ENCODE measurements around the gene TADA2A.
A peak's percentile ranks its signal among the peaks of the same experiment; 100 is the strongest.

TADA2A gene, protein sequence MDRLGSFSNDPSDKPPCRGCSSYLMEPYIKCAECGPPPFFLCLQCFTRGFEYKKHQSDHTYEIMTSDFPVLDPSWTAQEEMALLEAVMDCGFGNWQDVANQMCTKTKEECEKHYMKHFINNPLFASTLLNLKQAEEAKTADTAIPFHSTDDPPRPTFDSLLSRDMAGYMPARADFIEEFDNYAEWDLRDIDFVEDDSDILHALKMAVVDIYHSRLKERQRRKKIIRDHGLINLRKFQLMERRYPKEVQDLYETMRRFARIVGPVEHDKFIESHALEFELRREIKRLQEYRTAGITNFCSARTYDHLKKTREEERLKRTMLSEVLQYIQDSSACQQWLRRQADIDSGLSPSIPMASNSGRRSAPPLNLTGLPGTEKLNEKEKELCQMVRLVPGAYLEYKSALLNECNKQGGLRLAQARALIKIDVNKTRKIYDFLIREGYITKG

DNA sequence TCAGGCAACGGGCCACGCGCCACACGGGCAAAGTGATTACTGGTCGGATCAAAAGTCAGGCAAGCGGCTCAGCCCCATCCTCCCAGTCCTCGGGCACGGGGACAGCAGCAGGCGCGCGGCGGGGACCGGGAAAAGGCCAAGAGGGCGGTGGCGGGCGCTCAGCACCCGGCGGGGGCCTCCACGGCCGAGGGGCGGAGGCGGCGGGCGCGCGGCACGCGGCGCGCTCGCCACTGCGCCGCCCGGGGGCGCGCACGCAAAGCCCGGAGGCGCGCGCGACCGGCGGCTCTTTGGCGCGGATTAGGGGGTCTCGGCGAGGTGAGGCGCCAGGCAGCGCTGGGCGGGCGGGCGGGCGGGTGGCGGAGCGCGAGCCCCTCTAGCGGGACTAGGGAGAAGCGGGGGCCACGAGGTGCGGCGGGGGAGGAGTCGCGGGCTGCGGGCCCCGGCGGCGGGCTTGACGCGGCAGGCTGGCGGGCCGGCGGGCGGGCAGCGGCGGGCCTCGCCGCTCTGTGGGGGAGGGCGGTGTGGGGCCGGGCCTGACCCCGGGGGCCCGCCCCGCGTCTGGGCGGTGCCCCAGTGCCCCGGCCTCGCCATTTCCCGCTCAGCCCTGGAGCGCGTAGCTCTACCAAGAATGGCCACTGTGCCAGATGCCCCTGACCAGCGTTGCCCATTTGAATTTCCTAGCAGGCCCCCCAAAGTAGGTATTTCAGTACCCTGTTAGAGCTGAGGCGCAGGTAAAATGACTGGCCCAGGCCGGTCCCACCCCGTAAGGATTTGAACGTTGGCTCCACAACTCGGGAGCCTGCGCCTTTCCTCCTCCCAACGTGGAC, at the start of gene TADA2A, which contains the start of gene ACACA:
Gene TADA2A, plus strand, starts transcription at position 252 of the 827 bp plus-strand sequence. CDS start 4,480 bp downstream, outside the sequence.
Gene ACACA, minus strand, starts transcription at position 202 of the 827 bp plus-strand sequence. CDS start 537 bp downstream, outside the sequence.
- peak; percentile 51 to 74 for DNase-seq (ENCODE audit: low read depth in 1 of 2, low spot score in 1 of 2)

DNA sequence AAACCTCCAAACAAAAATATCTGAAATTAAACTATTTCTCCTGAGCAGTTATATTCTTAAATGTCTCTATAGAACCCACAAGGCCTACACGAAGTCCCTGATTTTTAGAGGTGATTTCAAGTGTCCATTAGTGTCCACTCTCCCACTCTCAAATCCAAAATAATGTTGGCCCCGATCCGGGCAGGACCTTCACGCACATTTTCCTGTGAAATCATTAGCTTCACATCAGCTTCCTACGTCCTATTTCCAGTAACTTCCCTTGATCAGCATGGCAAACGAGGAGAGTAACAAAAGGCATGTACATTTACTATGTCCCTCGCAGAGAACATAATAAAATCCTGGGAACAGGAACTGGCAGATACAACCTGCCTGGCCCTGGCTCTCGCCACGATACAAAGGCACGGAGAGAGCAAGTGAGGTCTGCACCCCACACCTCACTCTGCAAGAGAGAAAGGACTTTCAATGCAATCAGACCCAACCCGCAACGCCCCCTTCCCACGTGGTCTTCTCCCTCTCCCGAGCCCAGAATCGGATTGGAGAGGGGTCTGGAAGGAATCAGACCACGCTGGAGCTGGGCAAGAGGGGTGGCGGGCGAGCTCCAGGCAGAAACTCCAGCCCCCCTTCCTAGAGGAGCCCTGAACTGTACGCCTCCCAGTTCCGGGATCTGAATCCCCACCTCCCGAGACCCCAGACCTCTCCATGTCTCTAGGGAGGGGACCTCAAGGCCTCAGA, 48.4 kb upstream of the TADA2A start:
- peak; percentile 4 to 6 for DNase-seq (ENCODE audit: low read depth in 1 of 2, low spot score in 1 of 2)

DNA sequence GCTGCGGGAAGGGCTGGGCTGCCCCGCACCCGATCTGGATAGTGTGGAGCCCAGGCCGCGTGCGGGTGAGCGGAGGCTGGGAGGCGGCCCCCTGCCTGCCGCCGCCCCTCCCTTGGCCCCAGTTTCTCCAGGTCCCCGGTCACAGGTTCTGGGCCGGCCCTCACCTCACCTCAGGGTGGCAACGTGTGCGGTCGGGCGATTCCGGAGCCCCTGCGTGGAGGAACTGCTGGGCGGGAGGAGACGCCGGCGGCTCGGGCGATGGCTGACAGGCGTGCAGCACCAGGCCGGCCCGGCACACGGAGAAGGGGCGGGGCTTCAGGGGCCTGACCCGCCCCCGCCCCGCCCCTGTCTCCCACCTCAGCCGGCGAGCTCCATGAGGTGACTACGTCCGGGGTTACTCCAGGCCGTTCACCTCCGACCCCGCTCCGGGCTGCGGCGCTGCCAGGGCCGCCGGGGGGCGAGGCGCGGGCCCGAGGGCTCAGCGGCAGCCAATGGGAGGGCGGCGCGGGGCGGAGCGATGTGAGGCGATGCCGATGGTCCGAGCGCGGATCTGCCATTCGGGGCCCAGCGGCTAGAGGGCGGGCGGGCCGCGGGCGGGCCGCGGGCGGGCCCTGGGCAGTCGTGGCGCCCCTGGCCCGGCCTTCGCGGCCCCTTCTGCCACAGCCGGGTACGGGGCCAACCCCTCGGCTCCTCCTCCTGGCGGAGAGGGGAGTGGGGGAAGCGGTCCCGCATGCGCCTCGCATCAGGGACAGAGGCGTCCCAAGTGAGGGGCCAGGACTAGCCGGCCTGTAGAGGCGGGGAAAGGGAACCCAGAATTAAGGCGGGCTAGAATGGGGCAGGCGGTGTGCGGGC, 47.6 kb upstream of the TADA2A start:
- DNase-seq (ENCODE audit: low read depth in 1 of 2, low spot score in 1 of 2), result peak; percentile 75 to 80

DNA sequence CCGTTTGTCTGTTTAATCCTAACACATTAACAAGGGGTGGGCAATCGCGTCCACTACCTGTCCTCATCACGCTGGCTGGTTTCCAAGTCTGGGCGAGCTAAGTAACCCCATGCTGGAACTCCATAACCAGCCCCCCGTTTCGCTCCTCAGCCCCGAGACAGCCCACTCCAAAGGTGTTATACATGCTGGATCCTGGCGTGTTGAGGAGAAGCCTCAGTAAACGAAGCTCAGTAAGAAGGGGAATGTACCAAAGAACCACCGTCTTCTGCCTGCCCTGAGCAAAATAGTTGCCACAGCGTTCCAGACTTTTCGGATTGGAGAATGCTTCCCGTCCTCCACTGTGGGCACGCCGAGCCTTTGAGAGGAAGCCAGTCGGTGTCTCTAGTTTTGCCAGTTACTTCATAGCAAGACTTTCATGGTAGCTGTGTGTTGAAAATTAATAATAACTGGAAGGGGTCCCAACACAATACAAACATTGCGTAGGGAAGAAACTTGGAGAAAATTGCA, 47.0 kb upstream of the TADA2A start:
- DNase-seq (ENCODE audit: low read depth in 1 of 2, low spot score in 1 of 2), result no peak

DNA sequence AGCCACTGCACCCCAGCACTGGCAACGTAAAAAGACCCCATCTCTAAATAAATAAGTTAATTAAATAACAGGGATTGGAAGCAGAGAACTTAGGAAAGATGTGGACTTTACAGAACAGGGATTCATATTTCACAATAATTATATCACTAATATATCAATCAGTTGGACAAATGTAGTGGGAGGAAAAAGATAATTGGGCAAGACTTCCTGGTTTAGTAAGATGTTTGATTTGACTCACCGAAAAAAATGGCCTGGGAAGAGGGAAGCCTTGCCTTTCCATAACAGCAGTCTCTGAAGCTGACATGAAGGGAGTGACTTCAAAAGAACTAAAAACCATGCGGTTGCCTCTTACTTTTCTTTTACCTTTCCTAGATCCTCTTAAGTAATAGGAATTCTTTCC, 46.1 kb upstream of the TADA2A start:
- no peak for DNase-seq (ENCODE audit: low read depth in 1 of 2, low spot score in 1 of 2)

DNA sequence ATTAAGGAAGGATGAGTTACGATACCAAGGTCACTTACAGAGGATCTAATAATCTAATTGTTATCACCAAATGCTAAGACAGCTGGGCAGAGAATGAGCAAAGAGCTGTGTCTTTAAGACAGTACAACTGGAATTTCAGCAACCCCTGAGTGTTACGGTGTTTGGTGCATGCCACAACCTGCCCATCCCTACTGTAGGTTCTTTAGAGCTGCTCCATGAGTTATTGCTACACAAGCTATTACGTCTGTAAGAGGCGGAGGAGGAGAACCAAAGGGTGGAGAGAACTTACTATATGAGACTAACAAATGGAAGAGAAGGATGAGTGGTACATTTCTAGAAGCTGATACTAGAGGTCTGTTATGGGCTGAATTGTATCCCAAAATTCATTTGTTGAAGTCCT, 45.1 kb upstream of the TADA2A start:
- DNase-seq (ENCODE audit: low read depth in 1 of 2, low spot score in 1 of 2), result no peak

DNA sequence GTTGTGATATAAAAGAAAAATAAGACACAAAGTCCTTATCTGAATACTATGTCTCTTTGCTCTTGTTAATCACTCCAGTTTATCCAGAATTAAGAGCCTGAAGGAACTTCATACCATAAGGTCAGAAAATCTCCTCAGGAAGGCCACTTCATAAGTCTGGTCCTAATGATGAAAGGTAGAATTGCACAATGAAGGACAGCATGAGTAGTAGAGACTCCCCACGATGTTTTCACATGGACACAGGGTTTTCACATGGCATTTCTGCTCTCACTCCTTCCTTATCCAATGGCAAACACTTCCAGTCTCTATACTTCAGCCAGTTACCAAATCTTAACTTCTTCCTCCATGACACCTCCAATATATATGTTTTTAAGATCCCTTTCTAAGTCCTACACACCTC, 41.1 kb upstream of the TADA2A start:
- DNase-seq (ENCODE audit: low read depth in 1 of 2, low spot score in 1 of 2), result no peak

DNA sequence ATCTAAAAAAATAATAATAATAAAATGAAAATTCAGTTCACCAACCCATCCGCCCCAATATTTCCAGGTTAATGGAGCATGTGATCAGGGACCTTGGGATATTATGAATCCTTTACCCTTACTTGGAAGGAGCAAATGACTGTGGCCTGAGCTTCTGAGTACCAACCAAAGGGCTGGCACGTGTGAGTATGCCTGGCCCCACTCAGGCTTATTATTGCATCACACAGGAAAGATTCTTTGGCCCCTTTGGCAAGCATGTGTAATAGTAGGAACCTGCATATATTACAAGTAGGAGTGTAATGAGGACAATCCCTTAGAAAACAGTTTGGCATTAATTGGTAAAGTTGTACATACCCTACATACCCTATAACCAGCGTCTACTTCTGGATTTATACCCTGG, 38.1 kb upstream of the TADA2A start:
- DNase-seq (ENCODE audit: low read depth in 1 of 2, low spot score in 1 of 2), result no peak

DNA sequence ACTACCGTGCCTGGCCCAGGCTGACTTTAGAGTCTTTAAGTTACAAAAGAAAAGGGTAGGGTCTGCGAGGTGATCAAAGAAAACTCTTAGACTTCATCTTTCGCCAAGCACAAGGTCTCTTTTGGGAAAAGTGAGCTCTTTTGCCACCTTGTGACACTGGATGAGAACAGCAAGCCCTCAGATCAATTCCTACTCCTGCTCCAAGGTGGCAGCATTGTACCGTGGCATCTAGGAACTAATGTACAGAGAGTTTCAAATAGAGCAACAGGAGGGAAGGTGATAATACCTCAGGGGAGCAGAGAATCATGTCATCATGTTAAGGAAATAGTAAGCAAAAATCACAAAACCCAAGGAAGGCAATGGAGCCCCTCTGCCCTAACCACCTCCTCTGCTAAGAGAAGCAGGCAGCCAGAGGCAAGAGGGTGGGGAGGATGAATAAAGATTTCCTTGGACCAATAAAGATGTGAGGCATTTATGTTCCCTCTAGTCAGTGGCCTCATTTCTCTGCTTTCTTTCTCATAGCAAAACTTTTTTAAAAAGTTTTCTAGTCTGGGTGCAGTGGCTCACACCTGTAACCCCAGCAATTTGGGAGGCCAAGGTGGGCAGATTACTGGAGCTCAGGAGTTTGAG, 33.0 kb upstream of the TADA2A start:
- DNase-seq (ENCODE audit: low read depth in 1 of 2, low spot score in 1 of 2), result peak; percentile 19 to 22

DNA sequence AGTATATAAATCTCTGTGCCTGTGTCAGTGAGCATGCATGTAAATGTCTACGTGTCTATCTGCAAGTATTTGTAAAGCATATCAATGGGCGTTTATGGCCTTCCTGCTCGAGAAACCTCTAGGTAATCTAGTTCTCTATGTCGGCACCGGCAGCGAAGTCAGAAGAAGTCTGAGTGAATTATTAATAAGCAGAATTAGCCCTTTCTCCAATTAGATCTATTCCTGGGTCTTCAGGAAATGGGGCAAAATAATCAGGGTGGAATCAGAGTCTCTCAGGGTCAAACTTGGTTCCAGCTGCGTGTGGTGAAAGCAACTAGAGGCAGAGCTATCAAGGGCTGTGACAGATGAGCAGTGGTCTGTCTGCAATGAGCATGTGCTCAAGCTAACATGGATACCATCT, 31.0 kb upstream of the TADA2A start, which contains the start of gene C17orf78:
Gene C17orf78, plus strand, starts transcription at position 280 of the 400 bp plus-strand sequence. Its CDS starts 108 bp downstream, at position 388.
- no peak for DNase-seq (ENCODE audit: low read depth in 1 of 2, low spot score in 1 of 2)

DNA sequence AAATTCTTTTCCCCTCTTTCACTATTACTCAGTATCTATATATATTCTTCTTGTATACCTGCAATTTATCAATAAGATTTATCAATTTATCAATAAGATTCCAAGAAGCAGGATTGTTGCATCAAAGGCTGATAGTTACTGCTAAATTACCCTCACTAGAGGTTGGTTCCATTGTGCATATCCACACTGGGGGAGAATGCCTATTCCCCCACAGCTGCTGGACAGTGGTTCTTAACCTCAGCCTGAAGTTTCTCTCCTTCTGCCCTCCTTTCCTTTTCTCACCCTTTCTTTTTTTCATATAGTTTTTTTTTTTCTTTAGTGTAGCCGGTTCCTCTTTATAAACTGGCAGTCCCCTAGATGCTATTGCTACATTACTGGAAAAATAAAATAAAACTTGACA, 24.6 kb upstream of the TADA2A start:
- no peak for DNase-seq (ENCODE audit: low read depth in 1 of 2, low spot score in 1 of 2)

DNA sequence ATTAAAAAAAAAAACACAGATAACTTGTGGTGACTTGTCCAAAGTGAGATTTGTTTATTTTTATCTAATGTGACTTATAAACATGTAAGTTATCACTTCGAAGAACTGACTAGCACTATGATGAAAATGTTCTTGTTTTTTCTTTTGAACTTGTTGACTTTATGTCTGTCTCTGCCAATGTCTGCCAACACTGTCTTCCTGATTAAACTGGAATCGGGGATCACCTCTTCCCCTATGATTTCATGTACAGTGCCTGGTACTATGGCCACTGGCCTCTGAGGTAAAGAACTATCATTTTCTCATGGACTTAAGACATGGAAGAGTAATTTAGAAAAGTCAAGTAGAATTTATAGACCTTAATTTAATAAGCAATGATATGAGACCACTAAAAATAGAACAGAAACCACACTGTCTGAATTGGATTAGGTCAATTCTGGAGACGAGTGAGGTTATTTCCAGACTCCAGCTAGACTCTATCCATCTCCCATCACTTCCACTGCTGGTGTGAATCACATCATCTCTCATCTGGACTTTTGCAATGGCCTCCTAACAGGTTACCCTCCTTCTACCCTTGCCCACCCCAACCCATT, 22.0 kb upstream of the TADA2A start:
- no peak for DNase-seq (ENCODE audit: low read depth in 1 of 2, low spot score in 1 of 2)

DNA sequence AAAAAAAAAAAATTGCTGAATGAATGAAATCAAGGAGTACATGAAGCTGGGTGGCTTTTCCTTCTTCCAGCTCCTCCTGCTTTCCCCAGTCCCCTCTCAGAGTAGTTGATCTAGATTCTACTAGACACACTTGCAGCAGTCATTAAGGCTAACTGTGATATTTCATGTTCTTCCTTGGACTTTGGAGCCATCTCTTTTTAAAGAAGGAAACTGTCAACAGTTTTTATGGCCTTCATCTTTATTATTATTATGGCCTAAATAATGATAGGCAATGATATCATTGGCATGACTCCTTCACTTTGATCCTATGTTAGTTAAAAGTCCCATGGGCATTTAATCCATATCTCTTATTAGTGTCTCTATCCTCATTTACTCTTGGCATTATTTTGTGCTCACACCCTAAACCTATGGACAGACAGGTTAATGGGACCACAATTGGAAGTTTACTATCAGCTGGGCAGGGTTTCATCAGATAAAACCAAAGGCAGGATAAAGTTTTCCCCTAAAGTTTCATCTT, 21.2 kb upstream of the TADA2A start:
- no peak for DNase-seq (ENCODE audit: low read depth in 1 of 2, low spot score in 1 of 2)

DNA sequence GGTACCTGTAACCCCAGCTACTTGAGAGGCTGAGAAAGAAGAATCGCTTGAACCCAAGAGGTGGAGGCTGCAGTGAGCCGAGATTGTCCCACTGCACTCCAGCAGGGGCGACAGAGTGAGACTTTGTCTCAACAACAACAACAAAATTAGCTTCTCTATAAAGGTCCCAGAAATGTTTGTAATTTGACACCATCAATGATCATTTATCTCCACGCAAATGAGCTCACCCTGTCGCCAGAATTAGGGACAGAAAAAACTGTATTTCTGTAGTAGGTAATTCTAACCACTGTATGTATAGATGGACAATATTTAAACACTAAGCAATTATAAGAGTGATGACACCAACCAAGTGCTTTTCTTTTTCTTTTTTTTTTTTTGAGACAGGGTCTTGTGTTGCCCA, 20.2 kb upstream of the TADA2A start:
- DNase-seq (ENCODE audit: low read depth in 1 of 2, low spot score in 1 of 2), result no peak

DNA sequence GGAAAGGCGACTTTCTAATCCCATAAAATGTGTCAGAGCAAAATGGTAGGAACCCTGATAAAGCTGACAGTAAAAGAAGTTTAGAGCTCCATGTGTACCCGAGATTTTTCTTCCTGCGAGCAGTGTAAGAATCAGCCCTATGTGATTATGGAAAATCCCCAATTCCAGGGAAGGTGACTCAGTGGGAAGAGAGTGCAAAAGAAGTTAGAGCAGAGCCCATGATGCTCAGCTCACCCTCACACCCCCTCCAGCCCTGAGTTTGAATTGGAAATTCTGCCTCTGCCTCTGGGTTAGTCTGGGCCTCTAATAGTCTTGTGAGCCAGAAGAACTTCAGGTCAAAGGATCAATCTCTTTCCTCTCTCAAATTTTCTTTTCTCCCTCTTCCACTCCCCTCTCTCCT, 18.4 kb upstream of the TADA2A start:
- DNase-seq (ENCODE audit: low read depth in 1 of 2, low spot score in 1 of 2), result no peak

DNA sequence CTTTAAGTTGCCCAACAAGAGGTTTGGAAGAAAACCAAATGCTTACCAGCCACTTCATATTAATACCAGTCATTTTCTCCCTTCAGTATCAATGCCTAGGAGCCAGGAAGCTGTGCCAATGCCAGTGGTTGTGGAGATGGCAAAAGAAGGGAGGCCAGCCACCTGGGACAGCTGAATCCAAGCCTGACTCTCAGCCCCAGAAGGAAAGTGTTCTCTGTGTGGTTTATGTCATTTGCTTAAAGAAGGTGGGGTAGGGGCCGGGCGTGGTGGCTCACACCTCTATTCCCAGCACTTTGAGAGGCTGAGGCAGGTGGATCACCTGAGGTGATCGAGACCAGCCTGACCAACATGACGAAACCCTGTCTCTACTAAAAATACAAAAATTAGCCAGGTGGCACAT, 17.5 kb upstream of the TADA2A start:
- no peak for DNase-seq (ENCODE audit: low read depth in 1 of 2, low spot score in 1 of 2)

DNA sequence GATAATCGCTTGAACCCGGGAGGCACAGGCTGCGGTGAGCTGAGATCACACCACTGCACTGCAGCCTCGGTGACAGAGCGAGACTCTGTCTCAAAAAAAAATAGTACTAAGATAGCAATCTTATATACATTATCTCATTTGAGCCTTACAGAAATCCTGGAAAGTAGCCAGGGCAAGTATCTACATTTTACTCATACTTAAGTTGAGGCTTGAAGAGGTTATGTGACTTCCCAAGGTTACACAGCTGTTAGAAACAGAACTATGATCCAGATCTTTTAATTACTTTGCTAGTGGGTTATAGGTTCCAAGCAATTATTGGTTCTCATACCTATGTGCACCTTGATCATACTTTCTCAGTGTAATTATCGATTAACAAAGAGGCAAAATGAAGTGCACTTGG, 15.5 kb upstream of the TADA2A start:
- no peak for DNase-seq (ENCODE audit: low read depth in 1 of 2, low spot score in 1 of 2)

DNA sequence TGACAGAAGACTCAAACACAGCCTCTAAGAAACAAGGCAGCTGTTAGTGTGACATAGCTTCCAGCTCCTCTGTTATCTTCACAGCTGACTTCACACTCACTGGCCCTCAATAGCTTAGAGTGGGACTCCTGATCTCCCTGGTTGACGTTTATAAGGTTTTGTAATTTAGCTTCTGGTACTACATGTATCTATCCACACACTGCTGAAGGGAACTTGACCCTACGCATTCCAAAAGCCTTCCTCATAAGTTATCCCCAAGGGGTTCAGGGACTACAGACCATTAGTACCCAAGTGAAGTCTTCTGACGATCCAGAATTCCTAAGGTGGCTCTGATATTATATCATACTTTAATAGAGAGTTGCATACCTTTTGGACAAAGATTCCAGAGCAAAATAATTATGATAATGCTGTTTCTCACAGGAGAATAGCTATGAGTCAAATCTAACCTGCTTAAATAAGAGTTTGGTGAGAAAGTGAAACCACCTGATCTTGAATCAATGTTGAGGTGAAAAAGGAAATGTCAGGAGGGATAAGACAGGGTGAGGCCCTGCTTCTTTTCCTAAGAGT, 14.6 kb upstream of the TADA2A start:
- no peak for DNase-seq (ENCODE audit: low read depth in 1 of 2, low spot score in 1 of 2)

DNA sequence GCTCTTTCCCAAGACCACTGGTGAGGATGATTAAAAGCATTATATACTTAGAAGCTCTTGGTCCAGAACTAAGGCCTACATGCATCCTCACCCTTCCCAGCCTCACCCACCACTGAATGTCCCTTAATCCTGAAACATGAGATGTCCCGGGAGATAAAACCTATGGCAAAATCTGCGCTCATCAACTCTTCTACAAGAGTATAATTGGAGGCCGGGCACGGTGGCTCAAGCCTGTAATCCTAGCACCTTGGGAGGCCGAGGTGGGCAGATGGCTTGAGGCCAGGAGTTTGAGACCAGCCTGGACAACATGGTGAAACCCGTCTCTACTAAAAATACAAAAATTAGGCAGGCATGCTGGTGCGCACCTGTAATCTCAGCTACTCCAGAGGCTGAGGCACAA, 13.3 kb upstream of the TADA2A start:
- DNase-seq (ENCODE audit: low read depth in 1 of 2, low spot score in 1 of 2), result no peak
